Colonic mucosa (tissue), 4 donors: ENCODE measurements around the gene RPTOR. TPM values are rescaled to one million over a fixed set of nuclear protein-coding genes. Genes with fewer than 3 reads are reported as not detected.
"Not testable (repeated sequence)": the region's sequence is repeated elsewhere in the genome, so short reads cannot be mapped to it uniquely, and the experiment has no call there.

Experiments
- DNase-seq: peaks from one replicate; pipeline ENCODE4 v3.0.0-alpha.2; 2020
- H3K27ac ChIP-seq: fragments of 200-600 bp; one replicate; pipeline ENCODE4 v1.8.0; 2021
- H3K27me3 ChIP-seq: fragments of 200-600 bp; one replicate; pipeline ENCODE4 v1.8.0; 2021
- H3K36me3 ChIP-seq: fragments of 200-600 bp; one replicate; pipeline ENCODE4 v1.8.0; 2021
- H3K4me1 ChIP-seq: fragments of 200-600 bp; one replicate; pipeline ENCODE4 v1.8.0; 2021; ENCODE audit warnings: mild to moderate bottlenecking
- H3K4me3 ChIP-seq: fragments of 200-600 bp; one replicate; pipeline ENCODE4 v1.8.0; 2021
- H3K9ac ChIP-seq, 2 donors: one replicate each; pipeline ENCODE4 v1.7.0; 2013; ENCODE audit warnings: control low read depth in 2 of 2, low read depth in 2 of 2, low read length in 2 of 2
- H3K9me3 ChIP-seq: fragments of 200-600 bp; one replicate; pipeline ENCODE4 v1.8.0; 2021
- CTCF ChIP-seq: fragments of 200-600 bp; IDR thresholded peaks from one replicate; pipeline ENCODE4 v1.8.0; 2022; ENCODE audit warnings: antibody characterized with exemption, mild to moderate bottlenecking
- intact Hi-C: fragments of 100-400 bp; cut with DNase I; formaldehyde crosslinking; loops from one replicate; pipeline ENCODE4 v1.14.1; 2022
- total RNA-seq, 2 donors: library from RNA; stranded (reverse); fragmentation: NEBNext Ultra II Directional in 1 of 2; extraction: Animal tissue kit (Norgen Biotek cat#: 25700) in 1 of 2; gene quantifications; one replicate each; pipeline ENCODE4 v1.2.1, GENCODE V29; 2021
- donor health status: healthy.
- donor health status: DM: no; HTN: no; CAD: no.
- donor health status: DM: no; HTN: no; CAD: no.

RPTOR gene
- total RNA-seq, 2 donors from 2014 or later = 21.2 to 39.6 TPM

DNA sequence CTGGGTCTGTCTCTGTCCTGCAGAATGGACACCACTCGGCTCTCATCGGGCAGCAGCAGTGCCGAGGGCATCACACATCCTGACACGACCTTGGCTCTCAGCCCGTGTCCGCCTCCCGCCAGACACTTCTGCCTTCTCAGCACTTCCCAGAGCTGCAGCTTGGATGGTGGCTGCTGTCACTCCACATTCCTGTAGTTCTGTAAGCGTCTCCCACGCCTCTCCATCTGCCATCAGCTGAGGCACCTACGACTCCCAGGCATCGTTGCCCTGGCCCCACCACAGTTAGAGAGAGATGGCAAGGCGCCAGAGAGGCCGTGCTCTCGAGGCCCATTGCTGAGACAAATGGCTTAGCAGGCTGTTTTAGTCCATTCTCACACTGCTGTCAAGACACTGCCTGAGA, 251.1 kb downstream of the RPTOR start:
- H3K4me3 ChIP-seq = no peak overlapping the region
- no peaks in the 10 kb centered on the region for H3K4me1 ChIP-seq
- no peaks in the 10 kb centered on the region for H3K27me3 ChIP-seq
- no peak for DNase-seq
- no peaks in the 10 kb centered on the region for H3K36me3 ChIP-seq
- no peak for TF ChIP-seq CTCF
- intact Hi-C loops = no loop called here
- peak overlapping the region; percentile 46 for H3K27ac ChIP-seq
- no peak overlapping the region for H3K9ac ChIP-seq
- no peaks in the 10 kb centered on the region for H3K9me3 ChIP-seq

DNA sequence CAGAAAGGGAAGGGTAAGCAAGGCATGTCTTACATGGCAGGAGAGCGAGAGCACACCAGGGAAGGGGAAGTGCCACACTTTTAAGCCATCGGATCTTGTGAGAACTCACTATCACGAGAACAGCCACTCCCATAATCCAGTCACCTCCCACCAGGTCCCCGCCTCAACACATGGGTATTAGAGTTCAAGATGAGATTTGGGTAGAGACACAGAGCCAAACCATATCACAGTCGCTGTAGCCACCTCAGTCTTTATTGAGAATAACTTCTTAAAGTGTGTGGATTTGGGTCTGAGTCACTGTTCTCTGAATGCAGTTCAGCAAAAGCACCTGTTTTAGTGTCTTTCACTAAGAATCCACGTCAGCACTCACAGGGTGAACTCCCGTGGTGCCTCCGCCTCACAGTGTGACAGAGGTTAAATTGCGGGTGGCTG, 251.8 kb downstream of the RPTOR start:
- no peaks in the 10 kb centered on the region for H3K36me3 ChIP-seq
- H3K27ac ChIP-seq = peak overlapping the region; percentile 46
- intact Hi-C loops = no loop called here
- no peaks in the 10 kb centered on the region for H3K4me1 ChIP-seq
- H3K4me3 ChIP-seq = no peak overlapping the region
- H3K9me3 ChIP-seq = no peaks in the 10 kb centered on the region
- no peaks in the 10 kb centered on the region for H3K27me3 ChIP-seq
- no peak for DNase-seq
- no peak for TF ChIP-seq CTCF
- H3K9ac ChIP-seq = no peak overlapping the region

GRCh38 chr17:80797222-80797621, 252.6 kb downstream of the RPTOR start:
- H3K27me3 ChIP-seq, H3K27ac ChIP-seq, DNase-seq, H3K9ac ChIP-seq, H3K4me1 ChIP-seq, H3K9me3 ChIP-seq, intact Hi-C loops, H3K36me3 ChIP-seq, H3K4me3 ChIP-seq: not testable (repeated sequence)

DNA sequence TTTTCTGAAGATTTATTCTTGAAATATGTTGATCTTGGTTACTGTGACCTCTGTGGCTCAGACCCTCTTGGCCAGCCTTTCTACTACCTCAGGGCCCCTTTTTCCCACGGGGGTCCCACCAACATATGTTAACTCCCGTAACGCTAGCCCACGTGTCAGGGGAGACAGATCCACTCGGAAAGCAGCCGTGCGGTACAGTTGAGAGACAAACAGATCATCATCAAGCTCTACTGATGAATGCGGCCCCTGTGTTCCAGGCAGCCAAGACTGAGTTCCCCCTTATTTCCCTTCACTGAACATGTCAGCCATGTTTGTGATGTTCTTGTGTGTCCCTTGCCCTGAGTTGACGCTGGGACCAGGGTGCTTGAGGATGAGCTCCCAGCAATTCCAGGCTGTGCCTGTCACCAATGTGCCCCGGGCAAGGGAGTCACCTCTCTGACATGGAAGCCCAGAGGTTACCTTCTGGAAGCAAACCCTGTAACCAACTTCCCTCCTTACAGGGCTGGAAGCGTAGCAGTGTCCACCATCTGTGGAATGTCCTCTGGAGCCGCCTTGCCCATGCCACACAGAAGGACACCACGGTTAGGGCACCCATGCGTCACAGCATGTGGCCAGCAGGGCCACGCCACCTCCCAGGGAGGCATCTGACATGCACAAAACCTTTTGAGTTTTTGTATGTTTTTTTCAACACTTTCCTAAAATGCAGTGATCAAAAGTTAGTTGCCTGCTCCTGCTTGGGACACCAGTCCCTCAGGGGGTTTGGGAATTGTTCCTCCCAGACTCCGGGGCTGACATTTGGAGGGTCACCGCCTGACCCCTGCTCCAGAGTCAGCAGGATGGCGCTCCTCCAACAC, 253.3 kb downstream of the RPTOR start:
- Histone ChIP-seq H3K27me3 (no peaks in the 10 kb centered on the region), H3K36me3 (no peaks in the 10 kb centered on the region), H3K9ac (no peak overlapping the region), H3K4me1 (no peaks in the 10 kb centered on the region), H3K9me3 (no peaks in the 10 kb centered on the region), H3K27ac (no peak overlapping the region), H3K4me3 (no peak overlapping the region)
- DNase-seq = no peak
- intact Hi-C loops = no loop called here
- no peak for TF ChIP-seq CTCF

- intact Hi-C loops = no loop called here
- no peak for TF ChIP-seq CTCF
- no peak overlapping the region for H3K27ac ChIP-seq
- H3K9ac ChIP-seq = no peak overlapping the region
- no peaks in the 10 kb centered on the region for H3K27me3 ChIP-seq
- H3K36me3 ChIP-seq = no peaks in the 10 kb centered on the region
- H3K9me3 ChIP-seq = no peaks in the 10 kb centered on the region
- no peak overlapping the region for H3K4me3 ChIP-seq
- DNase-seq = no peak
- no peaks in the 10 kb centered on the region for H3K4me1 ChIP-seq
These were observed 254.2 kb downstream of the RPTOR start for GRCh38 chr17:80798595-80799537.
